ENCODE results near the gene RNF144A.
"Not testable (repeated sequence)": the region's sequence is repeated elsewhere in the genome, so short reads cannot be mapped to it uniquely, and the experiment has no call there.

The RNF144A gene

GRCh38 chr2:6917071-6917760, at the start of gene RNF144A:
Gene RNF144A, plus strand, starts transcription at chr2:6917412. Its CDS starts 79,515 bp downstream, at chr2:6996927.
- DNase-seq (ENCODE audit: low read depth) = no peak

GRCh38 chr2:6872394-6872793, 44.8 kb upstream of the RNF144A start:
- DNase-seq (ENCODE audit: low read depth) = no peak

GRCh38 chr2:6874032-6874431, 43.2 kb upstream of the RNF144A start:
- no peak for DNase-seq (ENCODE audit: low read depth)

GRCh38 chr2:6876309-6876708, 40.9 kb upstream of the RNF144A start:
- DNase-seq (ENCODE audit: low read depth) = no peak

- no peak for DNase-seq (ENCODE audit: low read depth)
Measured at GRCh38 chr2:6877402-6878304, 39.6 kb upstream of the RNF144A start, which contains the start of gene RSAD2. Gene RSAD2, plus strand, starts transcription at chr2:6877777. Its CDS starts 24 bp downstream, at chr2:6877801.

GRCh38 chr2:6878549-6878948, 38.7 kb upstream of the RNF144A start:
- no peak for DNase-seq (ENCODE audit: low read depth)

GRCh38 chr2:6879011-6879410, 38.2 kb upstream of the RNF144A start:
- DNase-seq (ENCODE audit: low read depth) = no peak

GRCh38 chr2:6880200-6880733, 36.9 kb upstream of the RNF144A start:
- DNase-seq (ENCODE audit: low read depth) = no peak

GRCh38 chr2:6881046-6881445, 36.2 kb upstream of the RNF144A start:
- DNase-seq (ENCODE audit: low read depth) = no peak

- no peak for DNase-seq (ENCODE audit: low read depth)
Measured at GRCh38 chr2:6881516-6881915, 35.7 kb upstream of the RNF144A start.

GRCh38 chr2:6883448-6884122, 33.6 kb upstream of the RNF144A start:
- no peak for DNase-seq (ENCODE audit: low read depth)

GRCh38 chr2:6885551-6885950, 31.7 kb upstream of the RNF144A start:
- no peak for DNase-seq (ENCODE audit: low read depth)

GRCh38 chr2:6885968-6886367, 31.2 kb upstream of the RNF144A start:
- no peak for DNase-seq (ENCODE audit: low read depth)

- no peak for DNase-seq (ENCODE audit: low read depth)
Measured at GRCh38 chr2:6887751-6888192, 29.4 kb upstream of the RNF144A start.

- no peak for DNase-seq (ENCODE audit: low read depth)
Measured at GRCh38 chr2:6888724-6889123, 28.5 kb upstream of the RNF144A start.

GRCh38 chr2:6893876-6894482, 23.2 kb upstream of the RNF144A start:
- DNase-seq (ENCODE audit: low read depth) = no peak

GRCh38 chr2:6896930-6897759, 20.1 kb upstream of the RNF144A start:
- no peak for DNase-seq (ENCODE audit: low read depth)

- not testable (repeated sequence) for DNase-seq (ENCODE audit: low read depth)
Measured at GRCh38 chr2:6902581-6902980, 14.6 kb upstream of the RNF144A start.

GRCh38 chr2:6905668-6906067, 11.5 kb upstream of the RNF144A start:
- DNase-seq (ENCODE audit: low read depth) = no peak

- DNase-seq (ENCODE audit: low read depth) = no peak
Measured at GRCh38 chr2:6906165-6906741, 11.0 kb upstream of the RNF144A start.

GRCh38 chr2:6908291-6908690, 8.9 kb upstream of the RNF144A start:
- no peak for DNase-seq (ENCODE audit: low read depth)

All from GM04503 (cell line).